GM21528 (cell line): ENCODE results near the gene SH3D19.
"Not testable (repeated sequence)": the region's sequence is repeated elsewhere in the genome, so short reads cannot be mapped to it uniquely, and the experiment has no call there.

ENCODE experiments used
- ATAC-seq: cut with Tn5 transposase; IDR thresholded peaks from one replicate; pipeline ENCODE4 v1.9.1; 2021; ENCODE audit warnings: mild to moderate bottlenecking, moderate library complexity; ENCODE audit not compliant: unreplicated experiment, low FRiP score

SH3D19 gene

DNA sequence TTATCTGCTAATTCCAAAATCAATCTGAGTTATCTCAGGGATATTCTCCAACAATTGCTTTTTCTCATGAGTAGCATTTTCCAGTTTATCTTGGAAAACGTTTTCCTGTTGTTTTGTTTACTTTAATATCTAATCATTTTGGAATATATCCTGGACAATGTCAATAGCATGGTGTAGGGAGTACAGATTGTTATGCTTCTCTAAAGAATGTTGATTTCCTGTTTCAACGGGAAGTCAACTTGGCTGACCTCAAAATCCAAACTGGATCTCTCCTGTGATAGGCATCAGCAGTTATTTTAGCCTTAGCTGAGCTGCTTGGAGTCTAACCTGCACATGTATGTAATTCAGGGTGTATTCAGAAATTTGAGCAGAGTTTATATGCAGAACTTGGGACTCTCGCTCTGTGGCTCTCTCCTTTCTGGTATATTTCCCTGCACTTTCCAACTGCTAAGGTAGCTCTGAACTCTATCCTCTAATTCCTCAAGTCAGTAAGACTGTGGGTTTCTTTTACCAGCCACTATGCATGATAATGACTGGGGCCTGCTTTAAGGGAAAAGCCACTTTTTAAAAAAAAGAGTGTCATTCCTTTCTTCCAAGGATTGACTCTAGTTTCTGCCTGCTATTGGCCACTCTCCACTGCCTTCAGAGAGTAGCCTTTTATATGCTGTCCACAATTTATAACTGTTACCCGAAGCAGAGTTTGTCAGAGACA, 40.7 kb downstream of the SH3D19 start:
- no peak for ATAC-seq

DNA sequence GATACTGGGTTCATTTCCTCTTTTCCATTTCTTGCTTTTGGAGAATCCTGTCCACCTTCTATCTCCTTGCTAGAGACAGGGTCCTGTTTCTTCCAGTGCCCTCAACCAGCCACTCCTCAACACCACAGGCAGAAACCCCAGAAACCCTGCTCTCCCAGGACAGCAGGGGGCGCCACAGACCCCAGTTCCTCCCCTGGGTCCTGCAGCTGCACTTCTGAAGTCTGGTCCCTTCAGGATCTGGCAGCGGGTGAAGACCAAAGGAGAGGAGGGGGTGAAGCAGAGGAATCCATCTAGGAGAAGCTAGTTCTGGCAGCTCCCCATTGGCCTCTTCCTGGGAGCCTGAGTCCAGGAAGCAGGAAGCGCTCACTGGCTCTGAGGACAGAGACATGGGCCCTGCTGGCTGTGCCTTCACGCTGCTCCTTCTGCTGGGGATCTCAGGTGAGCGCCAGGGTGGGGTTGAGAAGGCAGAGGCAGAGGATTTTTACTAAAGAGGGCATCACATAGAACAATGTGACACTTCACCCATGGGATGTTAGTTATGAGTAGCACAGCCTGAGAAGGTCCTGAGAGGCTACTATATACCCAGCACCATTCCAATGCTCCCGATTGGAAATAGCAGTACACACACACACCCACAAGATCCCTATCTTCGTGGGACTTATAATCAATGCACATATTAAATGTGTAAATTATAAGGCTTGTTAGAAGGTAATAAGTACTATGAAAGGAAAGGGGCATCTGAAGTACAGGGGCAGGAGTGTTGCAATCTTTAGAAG, 48.4 kb downstream of the SH3D19 start, which contains the start of gene PRSS48:
Gene PRSS48 (plus strand): TSS at position 375 of the 776 bp plus-strand sequence. CDS start 12 bp downstream, at position 387.
- ATAC-seq, result no peak

DNA sequence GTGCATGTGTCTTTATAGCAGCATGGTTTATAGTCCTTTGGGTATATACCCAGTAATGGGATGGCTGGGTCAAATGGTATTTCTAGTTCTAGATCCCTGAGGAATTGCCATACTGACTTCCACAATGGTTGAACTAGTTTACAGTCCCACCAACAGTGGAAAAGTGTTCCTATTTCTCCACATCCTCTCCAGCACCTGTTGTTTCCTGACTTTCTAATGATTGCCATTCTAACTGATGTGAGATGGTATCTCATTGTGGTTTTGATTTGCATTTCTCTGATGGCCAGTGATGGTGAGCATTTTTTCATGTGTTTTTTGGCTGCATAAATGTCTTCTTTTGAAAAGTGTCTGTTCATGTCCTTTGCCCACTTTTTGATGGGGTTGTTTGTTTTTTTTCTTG, 56.5 kb downstream of the SH3D19 start:
- not testable (repeated sequence) for ATAC-seq

DNA sequence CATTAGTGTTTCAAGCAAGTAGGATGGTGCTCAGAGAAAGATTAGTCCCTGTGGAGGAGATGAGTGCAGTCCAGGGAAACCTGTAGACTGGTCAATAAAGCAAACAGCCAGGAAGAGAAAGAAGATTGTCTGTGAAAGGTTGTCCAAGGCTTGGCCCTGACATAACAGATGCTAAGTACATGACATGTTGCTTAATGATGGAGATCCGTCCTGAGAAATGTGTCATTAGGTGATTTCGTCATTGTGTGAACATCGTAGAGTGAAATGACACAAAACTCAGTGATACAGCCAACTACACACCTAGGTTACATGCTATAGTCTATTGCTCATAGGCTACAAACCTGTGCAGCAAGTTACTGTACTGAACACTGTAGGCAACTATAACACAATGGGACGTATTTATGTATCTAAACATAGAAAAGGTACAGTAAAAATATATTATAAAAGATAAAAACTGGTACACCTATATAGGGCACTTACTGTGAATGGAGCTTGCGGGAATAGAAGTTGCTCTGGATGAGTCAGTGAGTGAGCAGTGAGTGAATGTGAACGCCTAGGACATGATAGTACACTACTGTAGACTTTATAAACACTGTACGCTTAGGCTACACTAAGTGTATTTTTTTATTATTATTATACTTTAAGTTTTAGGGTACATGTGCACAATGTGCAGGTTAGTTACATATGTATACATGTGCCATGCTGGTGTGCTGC, 57.4 kb downstream of the SH3D19 start:
- no peak for ATAC-seq

DNA sequence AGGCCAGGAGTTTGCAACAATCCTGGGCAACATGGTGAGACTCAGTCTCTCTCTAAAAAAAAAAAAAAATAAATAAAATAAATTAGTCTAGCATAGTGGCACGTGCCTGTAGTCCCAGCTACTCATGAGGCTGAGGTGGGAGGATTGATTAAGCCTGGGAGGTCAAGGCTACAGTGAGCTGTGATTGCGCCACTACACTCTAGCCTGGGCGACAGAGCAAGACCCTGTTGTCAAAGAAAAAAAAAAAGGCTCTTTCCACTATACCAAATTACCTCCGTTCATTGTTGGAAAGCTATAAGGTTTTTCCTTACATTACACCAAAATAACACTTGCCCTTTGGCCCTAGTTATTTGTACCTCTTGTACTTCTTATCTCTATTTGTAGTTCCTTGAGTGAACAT, 58.3 kb downstream of the SH3D19 start:
- no peak for ATAC-seq

DNA sequence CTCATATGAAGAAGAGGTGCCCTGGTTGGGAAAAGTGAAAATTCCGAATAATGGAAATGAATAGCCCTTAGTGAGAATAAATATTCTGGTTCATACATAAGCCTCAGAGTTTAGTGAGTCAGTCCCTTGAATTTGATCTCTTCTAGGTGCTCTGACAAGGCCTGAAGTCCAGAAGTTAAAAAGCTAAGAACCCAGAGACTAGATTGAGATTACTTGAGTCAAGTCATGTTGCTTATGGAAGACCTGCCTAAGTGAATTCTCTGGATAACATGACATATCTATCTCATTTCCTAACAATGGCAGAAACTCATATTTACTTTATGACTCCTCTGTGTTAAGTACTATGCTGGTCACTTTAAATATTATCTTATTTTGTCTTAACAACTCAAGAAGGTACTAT, 58.9 kb downstream of the SH3D19 start:
- no peak for ATAC-seq

DNA sequence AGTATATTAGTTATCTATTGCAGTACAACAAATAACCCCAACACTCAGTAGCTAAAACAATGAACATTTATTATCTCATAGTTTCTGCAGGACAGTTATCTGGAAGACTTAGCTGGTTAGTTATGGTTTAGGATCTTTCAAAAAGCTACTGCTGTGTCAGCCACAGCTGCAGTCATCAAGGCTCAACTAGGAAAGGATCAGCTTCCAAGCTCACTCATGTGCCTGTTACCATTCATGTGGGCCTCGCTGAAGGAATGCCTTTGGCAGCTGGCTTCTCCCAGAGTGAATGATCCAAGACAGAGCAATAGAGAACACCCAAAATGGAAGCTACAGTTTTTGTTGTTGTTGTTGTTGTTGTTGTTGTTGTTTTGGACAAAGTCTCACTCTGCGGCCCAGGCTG, 62.0 kb downstream of the SH3D19 start:
- no peak for ATAC-seq

DNA sequence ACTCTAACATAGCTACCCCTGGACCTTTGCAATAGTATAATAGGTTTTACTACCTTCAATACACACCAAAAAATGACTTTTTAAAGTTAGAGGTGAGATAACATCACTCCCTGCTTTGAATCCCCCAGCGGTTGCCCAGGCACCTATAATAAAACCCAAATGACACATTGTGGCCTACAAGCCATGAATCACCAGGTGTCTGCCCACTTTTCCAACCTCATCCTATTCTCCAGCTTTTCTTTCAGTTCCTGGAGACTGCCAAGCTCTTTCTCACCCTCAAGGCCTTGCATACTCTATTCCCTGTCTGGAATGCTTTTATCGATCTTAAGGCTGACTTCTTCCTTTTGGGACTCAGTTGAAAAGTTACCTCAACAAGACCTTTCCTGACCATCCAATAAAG, 64.9 kb downstream of the SH3D19 start:
- no peak for ATAC-seq

DNA sequence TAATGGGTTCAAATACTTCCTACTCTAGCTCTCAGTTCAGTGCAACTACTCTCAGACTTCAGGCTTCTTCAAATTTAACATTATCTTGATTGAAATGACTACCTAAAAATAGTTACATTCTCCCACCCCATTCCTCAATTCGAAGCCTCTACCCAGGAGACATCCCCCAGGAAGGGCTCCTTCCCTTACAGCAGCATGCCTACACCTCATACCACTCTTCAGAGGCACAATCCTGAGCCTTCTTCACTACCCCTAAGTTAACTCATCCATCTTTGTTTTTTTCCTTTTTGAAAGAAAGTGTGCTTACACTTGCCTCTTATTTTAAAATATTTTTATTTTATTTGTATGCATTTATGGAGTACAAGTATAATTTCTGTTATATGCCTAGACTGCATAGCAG, 65.7 kb downstream of the SH3D19 start:
- no peak for ATAC-seq

DNA sequence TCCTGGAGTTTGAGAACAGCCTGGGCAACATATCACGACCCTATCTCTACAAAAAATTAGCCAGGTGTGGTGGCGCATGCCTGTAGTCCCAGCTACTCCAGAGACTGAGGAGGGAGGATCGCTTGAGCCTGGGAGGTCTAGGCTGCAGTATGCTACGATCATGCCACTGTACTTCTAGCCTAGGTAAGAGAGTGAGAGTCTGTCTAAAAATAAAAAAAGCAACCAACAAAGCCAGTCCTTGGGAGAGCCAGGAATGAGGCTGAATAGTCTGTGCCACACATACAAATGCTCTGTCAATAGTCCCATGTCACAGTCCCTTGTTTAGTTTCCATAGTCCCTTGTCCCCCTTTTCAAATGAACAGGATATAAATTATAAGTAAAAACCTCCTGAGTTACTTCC, 67.7 kb downstream of the SH3D19 start:
- no peak for ATAC-seq

DNA sequence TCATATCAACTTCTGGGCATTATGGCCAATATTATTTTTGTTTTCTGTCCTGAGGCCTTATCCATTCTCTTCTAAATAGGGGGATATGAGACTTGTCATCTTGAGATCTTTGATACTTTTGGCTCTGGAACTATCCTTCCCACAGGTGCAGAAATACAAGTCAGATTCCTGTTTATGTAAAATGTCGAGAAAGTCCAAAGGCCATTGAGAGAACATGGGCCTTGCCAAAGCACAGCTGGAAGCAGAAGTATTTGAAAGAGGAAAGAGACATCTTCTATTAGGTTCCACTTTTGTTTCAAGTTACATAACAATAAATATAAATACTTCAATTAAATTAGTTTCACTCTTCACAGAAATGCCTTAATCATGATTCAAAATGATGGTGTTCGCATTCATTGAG, 69.3 kb downstream of the SH3D19 start:
- no peak for ATAC-seq

DNA sequence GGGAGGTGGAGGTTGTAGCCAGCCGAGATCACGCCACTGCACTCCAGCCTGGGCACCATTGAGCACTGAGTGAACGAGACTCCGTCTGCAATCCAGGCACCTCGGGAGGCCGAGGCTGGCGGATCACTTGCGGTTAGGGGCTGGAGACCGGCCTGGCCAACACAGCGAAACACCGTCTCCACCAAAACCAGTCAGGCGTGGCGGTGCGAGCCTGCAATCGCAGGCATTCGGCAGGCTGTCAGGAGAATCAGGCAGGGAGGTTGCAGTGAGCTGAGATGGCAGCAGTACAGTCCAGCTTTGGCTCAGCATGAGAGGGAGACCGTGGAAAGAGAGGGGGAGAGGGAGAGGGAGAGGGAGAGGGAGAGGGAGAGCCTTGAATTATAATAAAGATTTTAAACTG, 69.7 kb downstream of the SH3D19 start:
- ATAC-seq, result not testable (repeated sequence)

DNA sequence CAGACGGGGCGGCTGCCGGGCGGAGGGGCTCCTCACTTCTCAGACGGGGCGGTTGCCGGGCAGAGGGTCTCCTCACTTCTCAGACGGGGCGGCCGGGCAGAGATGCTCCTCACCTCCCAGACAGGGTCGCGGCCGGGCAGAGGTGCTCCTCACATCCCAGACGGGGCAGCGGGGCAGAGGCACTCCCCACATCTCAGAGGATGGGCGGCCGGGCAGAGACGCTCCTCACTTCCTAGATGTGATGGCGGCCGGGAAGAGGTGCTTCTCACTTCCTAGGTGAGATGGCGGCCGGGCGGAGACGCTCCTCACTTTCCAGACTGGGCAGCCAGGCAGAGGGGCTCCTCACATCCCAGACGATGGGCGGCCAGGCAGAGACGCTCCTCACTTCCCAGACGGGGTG, 70.2 kb downstream of the SH3D19 start:
- ATAC-seq, result not testable (repeated sequence)

DNA sequence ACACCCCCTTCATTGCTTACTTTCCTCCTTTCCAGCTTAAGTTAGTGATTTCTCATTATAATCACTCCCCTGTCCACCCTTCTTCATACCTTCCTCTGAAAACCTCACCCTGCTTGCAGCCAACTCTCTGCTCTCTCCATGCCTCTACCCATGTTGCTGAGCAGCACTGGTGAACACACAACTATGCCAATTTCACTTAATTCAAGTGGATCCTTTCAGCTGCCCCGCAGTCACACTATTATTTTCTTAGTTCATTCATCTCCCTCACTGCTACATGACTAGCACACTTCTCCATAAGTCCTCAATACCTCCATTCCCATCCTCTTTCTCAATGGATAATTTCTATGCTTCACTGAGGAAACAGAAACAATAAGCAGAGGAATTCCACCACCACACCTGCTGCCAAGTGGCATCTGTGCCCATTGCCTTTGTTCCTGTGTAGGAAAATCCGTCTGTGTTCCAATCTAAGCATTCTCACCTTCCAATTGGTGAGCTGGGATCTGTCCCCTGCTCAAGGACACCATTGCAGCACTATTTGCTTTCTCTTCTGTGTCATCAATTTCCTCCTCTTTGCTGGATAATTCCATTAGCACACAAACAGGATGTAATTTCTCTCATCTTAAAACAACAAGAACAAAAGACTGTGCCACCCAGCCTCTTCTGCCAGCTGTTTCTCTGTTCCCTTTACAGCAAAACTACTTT, 73.7 kb downstream of the SH3D19 start:
- ATAC-seq, result no peak

DNA sequence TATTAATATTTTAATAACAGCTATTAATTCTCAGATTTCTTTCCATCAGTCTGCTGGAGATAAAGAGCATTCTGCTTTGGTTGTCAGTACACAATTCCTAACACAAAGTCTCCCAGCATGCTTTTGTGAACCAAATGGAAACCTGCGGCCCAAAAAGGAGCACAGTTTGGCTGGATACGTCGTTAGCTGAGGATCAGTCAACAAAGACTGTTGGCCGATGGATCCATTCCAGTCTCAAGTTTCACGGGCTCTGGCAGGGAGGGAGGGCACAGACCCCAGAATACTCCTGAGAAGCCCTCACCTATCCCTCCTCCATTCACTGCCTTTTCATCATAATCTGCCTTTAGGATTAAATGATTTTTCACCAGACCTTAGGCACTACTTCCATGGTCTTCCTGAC, 74.7 kb downstream of the SH3D19 start:
- no peak for ATAC-seq

DNA sequence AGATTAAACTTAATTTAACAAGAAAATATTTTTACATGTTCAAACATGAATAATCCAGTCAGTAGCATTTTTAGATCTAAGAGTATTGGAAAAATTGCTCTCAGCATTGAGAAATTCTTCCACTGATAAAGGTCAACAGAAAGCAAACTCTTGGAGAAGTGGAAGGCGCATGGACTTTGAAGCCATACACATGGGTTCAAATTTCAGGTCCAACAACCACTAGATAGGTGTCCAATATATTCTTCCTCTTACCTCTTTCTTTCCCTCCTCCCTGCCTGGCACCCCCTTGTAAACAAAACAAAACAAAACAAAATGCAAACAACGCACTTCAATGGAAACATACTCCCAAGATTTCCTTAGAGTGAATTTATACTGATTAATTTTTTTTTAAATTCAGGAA, 76.9 kb downstream of the SH3D19 start:
- ATAC-seq, result no peak

DNA sequence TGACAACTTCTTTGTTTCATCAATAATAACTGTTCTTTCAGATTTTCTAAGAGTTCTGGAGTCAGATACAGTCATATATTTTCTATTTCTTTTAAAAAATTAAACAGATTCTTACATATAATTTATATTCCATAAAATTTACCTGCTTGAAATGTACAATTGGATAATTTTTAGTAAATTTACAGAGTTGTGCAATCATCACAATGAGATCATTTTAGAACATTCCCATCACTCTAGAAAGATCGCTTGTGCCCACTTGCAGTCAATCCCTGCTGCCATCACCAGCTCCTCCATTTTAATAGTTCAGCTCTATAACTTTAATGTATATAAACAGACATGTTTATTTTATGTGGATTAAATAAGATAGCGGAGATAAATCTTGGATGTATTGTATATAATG, 78.0 kb downstream of the SH3D19 start:
- no peak for ATAC-seq

DNA sequence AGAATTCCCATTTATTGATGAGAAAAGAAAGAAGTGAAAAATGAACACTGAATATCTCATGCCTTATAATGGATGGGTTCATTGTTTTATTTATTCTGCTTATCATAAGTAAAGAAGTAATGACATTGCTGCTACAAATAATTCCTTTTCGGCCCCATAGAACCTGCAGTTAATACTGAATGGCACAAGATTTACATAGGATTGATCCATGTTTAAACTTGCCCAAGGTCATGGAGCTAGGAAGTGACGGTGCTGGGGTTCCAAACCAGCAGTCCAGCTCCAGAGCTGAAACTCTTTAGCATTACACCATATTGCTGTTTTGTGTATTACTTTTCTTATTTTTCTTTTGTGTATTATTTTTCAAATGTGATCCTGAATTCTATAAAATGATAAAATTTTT, 78.7 kb downstream of the SH3D19 start:
- ATAC-seq, result no peak

DNA sequence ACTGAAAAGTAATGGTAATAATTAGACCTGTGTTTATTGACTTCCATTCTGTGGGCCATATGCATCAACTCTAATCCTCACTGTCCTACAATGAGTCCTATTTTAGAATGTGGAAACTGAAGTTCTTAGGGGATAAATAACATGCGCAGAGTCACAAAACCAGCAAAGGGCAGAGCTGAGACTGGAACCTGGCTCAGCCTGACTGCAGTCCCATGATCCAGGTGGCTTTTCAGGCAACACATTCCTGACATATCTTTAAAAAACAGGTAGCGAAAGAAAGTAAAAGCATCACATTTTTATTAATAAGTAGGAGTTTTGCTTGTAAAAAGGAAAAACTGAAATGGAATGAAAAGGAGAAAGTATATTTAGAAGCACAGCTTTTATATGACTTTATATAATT, 83.1 kb downstream of the SH3D19 start:
- no peak for ATAC-seq

DNA sequence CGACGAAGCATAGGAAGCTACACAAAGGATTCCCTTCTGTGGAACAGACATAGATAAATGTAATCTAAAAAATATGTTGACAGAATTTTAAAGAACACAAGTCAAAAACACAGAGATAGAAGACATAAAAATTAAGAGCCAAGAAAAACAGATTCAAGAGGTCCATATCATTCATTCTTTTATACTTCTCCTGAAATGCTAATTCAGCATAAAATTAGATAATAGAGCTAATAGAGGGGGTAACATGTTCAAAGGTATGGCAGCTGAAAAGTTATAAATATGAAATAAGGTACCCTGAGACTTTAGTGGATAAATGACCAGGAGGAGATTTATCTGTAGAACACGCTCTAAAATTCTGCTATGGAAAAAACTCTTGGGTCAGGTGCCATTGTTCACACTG, 85.8 kb downstream of the SH3D19 start:
- no peak for ATAC-seq

DNA sequence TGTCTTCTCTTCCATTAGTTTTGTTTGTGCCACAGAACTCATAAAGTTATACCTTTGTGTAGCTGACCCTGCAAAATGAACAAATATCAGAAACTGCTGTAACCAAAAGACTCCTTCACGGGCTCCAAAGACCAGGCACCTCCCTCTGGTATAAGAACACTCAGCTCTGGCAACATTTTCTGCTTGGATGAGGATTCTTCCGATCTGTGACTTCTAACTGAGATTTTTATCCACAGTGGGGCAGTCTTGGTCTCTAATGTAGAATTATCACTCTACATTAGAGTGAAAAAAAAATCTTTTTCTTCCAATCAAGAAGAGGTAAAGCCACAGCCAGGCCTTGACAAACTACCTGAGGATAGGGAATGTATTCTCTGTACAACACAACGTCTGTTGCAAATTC, 86.9 kb downstream of the SH3D19 start:
- ATAC-seq, result no peak
